H1 (cell line): ENCODE measurements around the gene MYDGF. TPM values are rescaled to one million over a fixed set of nuclear protein-coding genes. Genes with fewer than 3 reads are reported as not detected.

Experiments
- ATF3 ChIP-seq: IDR thresholded peaks from 2 replicates; pipeline ENCODE4 v1.6.1; 2011; ENCODE audit warnings: low read depth, mild to moderate bottlenecking, low read length; ENCODE audit not compliant: insufficient read depth
- POU5F1 ChIP-seq: IDR thresholded peaks from 2 replicates; pipeline ENCODE4 v1.6.1; 2011; ENCODE audit warnings: low read depth, mild to moderate bottlenecking, low read length, moderate library complexity
- polyA plus RNA-seq, 7 experiments: library from polyadenylated mRNA; depleted of rRNA in 3 of 7; stranded (reverse) in 5 of 7; unstranded in 2 of 7; fragments of >200 nt in 5 of 7; fragments of 200-250 nt in 2 of 7; gene quantifications; 1 replicate in 5 of 7; 2 replicates in 1 of 7; 4 replicates in 1 of 7; pipeline versions ENCODE4 v1.2.1 to v1.2.3, GENCODE V29; 2011 to 2013; ENCODE audit warnings: missing spikeins in 2 of 7, mixed read lengths in 2 of 7
- total RNA-seq: library from RNA; stranded (reverse); fragmentation: NEBNext Ultra II Directional; extraction: Animal tissue kit (Norgen Biotek cat#: 25700); gene quantifications from 2 replicates; pipeline ENCODE4 v1.2.1, GENCODE V29; 2021

MYDGF gene
- total and polyA plus RNA-seq, 2 of the 8 experiments (the other 6 are each of a cell fraction or from before 2014, with no cell fraction given) = 40.6 to 51.1 TPM

GRCh38 chr19:4635754-4636116 is 34.4 kb downstream of the MYDGF start (continued):
- TF ChIP-seq ATF3 = no peak
- TF ChIP-seq POU5F1 = no peak
